CD4-positive, alpha-beta T cell treated with Interleukin-2 at 100 ng/mL for 4 hours (primary cell): Measurements from ENCODE around the gene RUSC2.
"Not testable (repeated sequence)": the region's sequence is repeated elsewhere in the genome, so short reads cannot be mapped to it uniquely, and the experiment has no call there.

Experiments used
- DNase-seq: peaks from one replicate; pipeline ENCODE4 v3.0.0-alpha.2; 2020; ENCODE audit warnings: low spot score

The RUSC2 gene

DNA sequence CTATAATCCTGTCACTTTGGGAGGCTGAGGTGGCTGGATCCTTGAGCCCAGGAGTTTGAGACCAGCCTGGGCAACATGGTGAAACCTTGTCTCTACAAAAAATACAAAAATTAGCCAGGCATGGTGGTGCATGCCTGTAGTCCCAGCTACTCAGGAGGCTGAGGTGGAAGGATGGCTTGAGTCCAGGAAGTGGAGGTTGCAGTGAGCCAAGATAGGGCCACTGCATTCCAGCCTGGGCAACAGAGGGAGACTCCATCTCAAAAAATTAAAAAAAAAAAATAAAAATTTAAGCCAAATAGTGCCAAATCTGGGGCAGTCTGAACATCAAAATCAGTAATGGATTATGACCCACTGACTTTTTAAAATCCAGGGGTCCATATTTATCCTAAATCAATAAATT is 33.6 kb downstream of the RUSC2 start:
- DNase-seq, result not testable (repeated sequence)

DNA sequence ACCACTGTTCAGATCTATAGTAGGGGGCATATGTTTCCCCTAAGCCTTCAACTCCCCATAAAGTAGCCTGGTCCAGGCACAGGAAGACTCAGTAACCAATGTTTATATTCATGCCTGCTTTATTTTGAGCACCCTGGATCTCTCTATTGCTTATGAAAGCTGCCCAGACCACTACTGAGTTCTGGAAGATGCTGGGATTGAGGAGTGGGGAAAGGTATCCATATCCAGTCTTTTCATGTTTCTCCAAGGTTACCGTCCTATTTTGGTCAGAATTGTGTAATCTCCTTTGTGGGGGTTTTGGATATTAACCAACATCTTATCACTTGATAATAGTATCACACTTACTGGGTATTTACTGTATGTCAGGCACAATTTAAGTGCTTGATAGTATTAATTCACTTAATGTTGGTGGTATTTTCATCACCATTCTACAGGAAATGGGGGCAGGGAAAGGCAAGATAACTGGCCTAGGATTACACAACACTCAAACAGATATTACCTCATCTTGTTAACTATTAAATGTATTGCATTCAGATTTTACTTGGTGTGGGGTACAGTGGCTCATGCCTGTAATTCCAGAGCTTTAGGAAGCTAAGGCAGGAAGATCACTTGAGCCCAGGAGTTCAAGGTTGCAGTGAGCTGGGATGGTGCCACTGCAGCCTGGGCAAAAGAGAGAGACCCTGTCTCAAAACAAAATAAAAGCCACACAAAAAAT is 36.3 kb downstream of the RUSC2 start:
- no peak for DNase-seq

DNA sequence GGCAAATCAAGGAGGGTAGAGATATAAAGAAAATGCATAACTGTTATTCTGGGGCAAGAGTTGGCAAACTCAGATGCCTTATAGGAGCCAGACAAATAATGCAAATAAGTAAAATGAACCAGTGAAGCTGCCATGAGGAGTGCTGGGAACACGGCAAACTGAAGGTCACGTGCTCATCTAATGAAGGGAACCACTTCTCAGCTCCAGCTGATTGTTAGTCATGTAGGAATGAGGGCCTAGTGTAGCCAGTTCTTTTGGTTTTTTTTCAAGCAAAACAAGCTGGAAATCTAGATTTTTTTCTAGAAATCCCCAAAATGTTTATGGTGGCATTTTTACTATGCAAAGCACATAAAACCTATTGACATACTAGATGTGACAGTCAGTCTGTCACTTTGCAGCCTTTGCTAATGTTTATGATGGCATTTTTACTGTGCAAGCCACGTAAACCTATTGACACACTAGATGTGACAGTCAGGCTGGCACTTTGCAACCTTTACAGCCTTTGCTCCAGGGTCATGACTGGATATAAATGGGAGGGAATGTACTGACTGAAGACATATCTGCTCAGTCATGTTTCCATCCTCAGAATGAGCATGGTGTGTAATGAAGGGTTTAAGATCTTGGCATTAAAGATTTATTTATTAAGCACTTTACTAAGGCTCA is 39.4 kb downstream of the RUSC2 start:
- DNase-seq, result no peak

DNA sequence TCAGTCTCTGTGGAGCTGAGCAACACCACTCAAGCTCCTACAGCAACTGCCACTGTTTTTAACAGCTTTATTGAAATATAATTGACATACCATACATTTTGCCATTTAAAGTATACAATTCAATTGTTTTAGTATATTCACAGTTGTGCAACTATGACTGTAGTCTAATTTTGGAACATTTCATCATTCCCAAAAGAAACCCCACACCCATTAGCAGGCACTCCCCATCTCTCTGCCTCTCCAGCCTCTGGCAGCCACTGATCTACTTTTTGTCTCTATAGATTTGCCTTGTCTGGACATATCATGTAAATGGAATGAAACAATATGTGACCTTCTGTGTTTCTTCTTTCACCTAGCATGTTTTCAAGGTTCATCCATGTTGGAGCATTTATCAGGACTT is 43.5 kb downstream of the RUSC2 start:
- DNase-seq, result no peak

DNA sequence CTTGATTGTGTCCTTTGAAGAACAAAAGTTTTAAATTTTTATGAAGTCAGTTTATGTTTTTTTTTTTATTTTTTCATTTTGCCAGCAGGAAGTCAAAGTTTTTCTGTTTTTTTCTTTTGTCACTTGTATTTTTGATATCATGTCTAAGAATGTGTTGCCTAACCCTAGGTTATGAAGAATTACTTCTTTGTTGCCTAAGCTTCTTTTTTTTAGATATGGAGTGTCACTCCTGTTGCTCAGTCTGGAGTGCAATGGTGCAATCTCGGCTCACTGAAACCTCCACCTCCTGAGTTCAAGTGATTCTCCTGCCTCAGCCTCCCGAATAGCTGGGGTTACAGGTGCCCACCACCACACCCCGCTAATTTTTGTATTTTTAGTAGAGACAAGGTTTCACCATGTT is 45.0 kb downstream of the RUSC2 start:
- not testable (repeated sequence) for DNase-seq

DNA sequence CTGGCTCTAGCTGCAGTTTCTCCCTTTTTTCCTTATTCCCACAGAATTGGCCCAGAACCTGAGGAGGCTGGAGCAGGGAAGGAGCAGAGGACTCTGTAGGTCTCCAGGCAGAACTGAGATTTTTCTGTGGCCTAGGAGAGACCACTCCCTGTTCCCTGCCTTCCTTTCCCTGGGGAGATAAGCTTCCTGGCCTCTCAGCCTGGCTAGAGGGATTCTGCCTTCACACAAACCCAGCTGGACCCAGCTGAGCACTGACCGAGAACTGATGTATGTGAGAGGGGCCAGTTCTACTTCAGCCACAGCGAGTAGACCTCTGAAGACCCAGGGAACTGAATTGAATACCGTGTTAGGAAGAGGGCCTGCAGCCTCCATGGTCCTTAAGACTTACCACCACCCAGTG is 48.0 kb downstream of the RUSC2 start:
- DNase-seq, result no peak

DNA sequence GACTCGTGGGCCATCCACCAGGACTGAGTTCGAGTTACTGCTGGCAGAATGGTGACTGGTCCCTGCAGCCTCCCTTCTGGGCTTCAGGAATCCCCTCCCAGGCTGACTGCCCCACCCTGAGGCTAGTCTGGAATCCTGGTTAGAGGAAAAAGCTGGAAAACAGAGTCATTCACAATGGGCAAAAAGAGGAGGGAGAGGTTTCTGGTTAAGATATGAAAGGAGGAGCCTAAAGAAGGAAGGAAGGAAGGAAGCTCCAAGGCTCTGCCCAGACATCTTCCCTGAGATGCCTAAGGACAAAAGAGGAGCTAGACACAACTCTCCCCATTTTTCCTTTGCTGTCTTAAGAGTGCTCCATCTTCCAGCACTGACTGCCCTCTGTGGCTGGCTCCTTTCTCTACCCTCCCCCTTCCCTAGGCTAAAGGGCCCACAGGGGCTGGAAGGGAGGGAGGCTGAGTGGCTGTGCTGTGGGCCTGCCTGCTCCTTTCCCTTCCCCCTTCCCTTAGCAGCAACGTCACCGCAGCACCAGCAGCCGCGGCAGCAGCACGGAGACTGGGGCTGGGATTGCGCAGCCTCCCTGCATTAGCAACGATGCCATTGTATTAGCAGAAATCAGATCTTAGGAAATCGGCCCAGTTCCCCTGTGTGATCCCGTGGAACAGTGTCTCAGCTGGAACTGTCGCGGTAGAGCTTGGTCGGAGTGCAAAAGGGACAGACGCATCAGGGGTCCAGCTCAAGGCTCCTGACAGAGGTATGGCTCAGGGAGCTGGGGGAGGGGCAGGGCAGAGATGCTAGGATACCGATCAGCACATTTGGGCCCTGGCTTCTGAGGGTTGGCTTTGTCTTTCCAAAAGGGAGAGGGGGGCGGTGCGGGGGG is 48.7 kb downstream of the RUSC2 start:
- no peak for DNase-seq
